Neural cell (in vitro differentiated cells): Measurements from ENCODE around the gene ACSS2. TPM values are rescaled to one million over a fixed set of nuclear protein-coding genes. Genes with fewer than 3 reads are reported as not detected.
"Not testable (repeated sequence)": the region's sequence is repeated elsewhere in the genome, so short reads cannot be mapped to it uniquely, and the experiment has no call there.

ENCODE experiments used
- H2AFZ ChIP-seq: fragments of 200-600, 300-800 bp; sonication (generic), shearing (Covaris generic); 2 replicates; pipeline ENCODE4 v1.6.0; 2014; ENCODE audit warnings: low read depth, mild to moderate bottlenecking, antibody characterized with exemption, low read length, moderate library complexity
- H3F3A ChIP-seq: fragments of 200-600 bp; shearing (Covaris generic); 2 replicates; pipeline ENCODE4 v1.6.1; 2016; ENCODE audit warnings: mild to moderate bottlenecking, moderate library complexity, mixed read lengths, antibody characterized with exemption, low read length; ENCODE audit not compliant: insufficient read depth, poor library complexity, severe bottlenecking
- H3K27ac ChIP-seq: fragments of 200-600, 300-800 bp; sonication (generic), shearing (Covaris generic); 2 replicates; pipeline ENCODE4 v1.5.1; 2014; ENCODE audit warnings: mild to moderate bottlenecking, low read length, moderate library complexity
- H3K27me3 ChIP-seq: fragments of 300-800, 200-600 bp; sonication (generic), shearing (Covaris generic); 2 replicates; pipeline ENCODE4 v1.6.0; 2014; ENCODE audit warnings: mild to moderate bottlenecking, low read depth, low read length, moderate library complexity; ENCODE audit not compliant: insufficient read depth
- H3K36me3 ChIP-seq: fragments of 300-800, 200-600 bp; sonication (generic), shearing (Covaris generic); 2 replicates; pipeline ENCODE4 v1.5.1; 2014; ENCODE audit warnings: mild to moderate bottlenecking, antibody characterized with exemption, low read length, moderate library complexity; ENCODE audit not compliant: insufficient read depth
- H3K4me2 ChIP-seq: fragments of 300-800, 200-600 bp; sonication (generic), shearing (Covaris generic); 2 replicates; pipeline ENCODE4 v1.6.0; 2014; ENCODE audit warnings: mild to moderate bottlenecking, low read length
- H3K4me3 ChIP-seq: fragments of 300-800, 200-600 bp; sonication (generic), shearing (Covaris generic); 2 replicates; pipeline ENCODE4 v1.5.1; 2014; ENCODE audit warnings: mild to moderate bottlenecking, low read length, moderate library complexity
- H3K79me2 ChIP-seq: fragments of 200-600 bp; shearing (Covaris generic); replicated peaks from 2 replicates; pipeline ENCODE4 v1.6.0; 2014; ENCODE audit warnings: mild to moderate bottlenecking, low read length, moderate library complexity; ENCODE audit not compliant: insufficient read depth
- H3K9ac ChIP-seq: fragments of 300-800, 200-600 bp; sonication (generic), shearing (Covaris generic); 2 replicates; pipeline ENCODE4 v1.6.1; 2016; ENCODE audit warnings: mild to moderate bottlenecking, low read length, mixed read lengths
- H3K9me2 ChIP-seq: fragments of 200-600 bp; shearing (Covaris generic); 2 replicates; pipeline ENCODE4 v1.6.1; 2016; ENCODE audit warnings: mild to moderate bottlenecking, low read length, mixed read lengths; ENCODE audit not compliant: insufficient read depth
- H3K9me3 ChIP-seq: fragments of 200-600, 300-800 bp; sonication (generic), shearing (Covaris generic); 2 replicates; pipeline ENCODE4 v1.6.1; 2016; ENCODE audit warnings: mild to moderate bottlenecking, mixed run types, low read length, moderate library complexity, mixed read lengths
- H4K20me1 ChIP-seq: fragments of 200-600 bp; shearing (Covaris generic); 2 replicates; pipeline ENCODE4 v1.6.1; 2016; ENCODE audit warnings: mild to moderate bottlenecking, mixed run types; ENCODE audit not compliant: insufficient read depth
- CTCF ChIP-seq: fragments of 450-650 bp; IDR thresholded peaks from 2 replicates; pipeline ENCODE4 v1.5.1; 2014; ENCODE audit warnings: antibody characterized with exemption, mild to moderate bottlenecking, moderate library complexity; ENCODE audit not compliant: poor library complexity, severe bottlenecking
- EP300 ChIP-seq: fragments of 450-650 bp; conservative IDR thresholded peaks from 2 replicates; pipeline ENCODE4 v1.6.1; 2014; ENCODE audit warnings: antibody characterized with exemption, mild to moderate bottlenecking, moderate library complexity; ENCODE audit not compliant: poor library complexity, severe bottlenecking
- EZH2 ChIP-seq: fragments of 200-600, 300-800 bp; shearing (Covaris generic), sonication (generic); IDR thresholded peaks from 2 replicates; pipeline ENCODE4 v1.6.1; 2014; ENCODE audit warnings: antibody characterized with exemption, low read length, borderline replicate concordance, mild to moderate bottlenecking; ENCODE audit not compliant: insufficient read depth, poor library complexity, severe bottlenecking
- MXI1 ChIP-seq: fragments of 450-650 bp; conservative IDR thresholded peaks from 2 replicates; pipeline ENCODE4 v1.6.1; 2014; ENCODE audit warnings: antibody characterized with exemption, mild to moderate bottlenecking; ENCODE audit not compliant: poor library complexity, severe bottlenecking
- POLR2AphosphoS5 ChIP-seq: IDR thresholded peaks from 2 replicates; pipeline ENCODE4 v1.6.1; 2012
- RAD21 ChIP-seq: fragments of 450-650 bp; conservative IDR thresholded peaks from 2 replicates; pipeline ENCODE4 v1.6.1; 2014; ENCODE audit warnings: antibody characterized with exemption, mild to moderate bottlenecking, moderate library complexity
- REST ChIP-seq: IDR thresholded peaks from 2 replicates; pipeline ENCODE4 v1.6.1; 2012; ENCODE audit warnings: borderline replicate concordance
- SMC3 ChIP-seq: fragments of 450-650 bp; conservative IDR thresholded peaks from 2 replicates; pipeline ENCODE4 v1.6.1; 2014; ENCODE audit warnings: antibody characterized with exemption, mild to moderate bottlenecking, moderate library complexity; ENCODE audit not compliant: poor library complexity
- TAF1 ChIP-seq: IDR thresholded peaks from 2 replicates; pipeline ENCODE4 v1.6.1; 2012; ENCODE audit warnings: low read depth
- polyA plus RNA-seq: library from polyadenylated mRNA; depleted of rRNA; stranded (reverse); fragments of >200 nt; gene quantifications from 2 replicates; pipeline ENCODE4 v1.2.3, GENCODE V29; 2014

The ACSS2 gene
- polyA plus RNA-seq, 1 donor from 2014 or later, result 12.3 TPM

- no peak for TF ChIP-seq REST
- TF ChIP-seq MXI1, result no peak
- no peak for TF ChIP-seq SMC3
- no peak for TF ChIP-seq RAD21
- TF ChIP-seq POLR2AphosphoS5, result no peak
- no peak for TF ChIP-seq TAF1
- TF ChIP-seq CTCF, result no peak
- TF ChIP-seq EZH2, result no peak
- no peak for TF ChIP-seq EP300
- H3K27me3 ChIP-seq, result no peaks in the 10 kb centered on the region
- no peaks in the 10 kb centered on the region for H4K20me1 ChIP-seq
- no peaks in the 10 kb centered on the region for H3K36me3 ChIP-seq
- no peak overlapping the region for H3K27ac ChIP-seq
- H2AFZ ChIP-seq, result no peak overlapping the region
- H3F3A ChIP-seq, result no peaks in the 10 kb centered on the region
- no peak overlapping the region for H3K4me3 ChIP-seq
- no peaks in the 10 kb centered on the region for H3K9me3 ChIP-seq
- H3K9me2 ChIP-seq, result no peaks in the 10 kb centered on the region
- no peak overlapping the region for H3K9ac ChIP-seq
- H3K4me2 ChIP-seq, result no peak overlapping the region
- no peaks in the 10 kb centered on the region for H3K79me2 ChIP-seq
Measured at GRCh38 chr20:34880215-34880850, 3.9 kb downstream of the ACSS2 start.

DNA sequence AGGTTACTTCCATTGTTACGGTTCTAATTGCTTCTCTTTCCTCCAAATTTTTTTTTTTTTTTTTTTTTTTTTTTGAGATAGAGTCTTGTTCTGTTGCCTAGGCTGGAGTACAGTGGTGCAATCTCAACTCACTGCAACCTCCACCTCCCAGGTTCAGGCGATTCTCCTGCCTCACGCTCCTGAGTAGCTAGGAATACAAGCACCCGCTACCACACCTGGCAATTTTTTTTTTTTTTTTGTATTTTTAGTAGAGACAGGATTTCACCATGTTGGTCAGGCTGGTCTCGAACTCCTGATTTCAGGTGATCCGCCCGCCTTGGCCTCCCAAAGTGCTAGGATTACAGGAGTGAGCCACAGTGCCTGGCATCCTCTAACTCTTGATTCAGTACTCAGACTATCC, 4.6 kb downstream of the ACSS2 start:
- not testable (repeated sequence) for H3F3A ChIP-seq, H3K27me3 ChIP-seq, H3K4me3 ChIP-seq, H3K27ac ChIP-seq, H3K79me2 ChIP-seq, H4K20me1 ChIP-seq, H3K9ac ChIP-seq, H3K4me2 ChIP-seq, H3K9me3 ChIP-seq, H2AFZ ChIP-seq, H3K36me3 ChIP-seq, H3K9me2 ChIP-seq

- H3K79me2 ChIP-seq, result no peaks in the 10 kb centered on the region
- no peaks in the 10 kb centered on the region for H3F3A ChIP-seq
- no peaks in the 10 kb centered on the region for H3K36me3 ChIP-seq
- H3K9me3 ChIP-seq, result no peaks in the 10 kb centered on the region
- no peak overlapping the region for H3K4me2 ChIP-seq
- no peak overlapping the region for H3K9ac ChIP-seq
- H4K20me1 ChIP-seq, result no peaks in the 10 kb centered on the region
- no peak overlapping the region for H3K27ac ChIP-seq
- TF ChIP-seq MXI1 (no peak), REST (no peak), EZH2 (no peak), CTCF (no peak), POLR2AphosphoS5 (no peak), SMC3 (no peak), TAF1 (no peak), RAD21 (no peak), EP300 (no peak)
- no peaks in the 10 kb centered on the region for H3K9me2 ChIP-seq
- no peak overlapping the region for H3K4me3 ChIP-seq
- H2AFZ ChIP-seq, result no peak overlapping the region
- H3K27me3 ChIP-seq, result no peaks in the 10 kb centered on the region
Measured at GRCh38 chr20:34881689-34882088, 5.3 kb downstream of the ACSS2 start.
